ENCODE results near the gene RPS26.
"Not testable (repeated sequence)": the region's sequence is repeated elsewhere in the genome, so short reads cannot be mapped to it uniquely, and the experiment has no call there.

Gene RPS26

GRCh38 chr12:56041552-56042429 is at the start of gene RPS26:
Gene RPS26, plus strand, starts transcription at chr12:56041918. Its CDS starts 249 bp downstream, at chr12:56042167.
- peak; percentile 99 for DNase-seq (ENCODE audit: low spot score)

GRCh38 chr12:55993230-55993853 is 48.4 kb upstream of the RPS26 start:
- no peak for DNase-seq (ENCODE audit: low spot score)

GRCh38 chr12:55995366-55995765 is 46.4 kb upstream of the RPS26 start:
- no peak for DNase-seq (ENCODE audit: low spot score)

- DNase-seq (ENCODE audit: low spot score): peak; percentile 67
Observed at GRCh38 chr12:55996201-55996714, 45.5 kb upstream of the RPS26 start.

- peak; percentile 96 for DNase-seq (ENCODE audit: low spot score)
Observed at GRCh38 chr12:55996715-55997534, 44.8 kb upstream of the RPS26 start, which contains the start of gene SUOX. Gene SUOX, plus strand, starts transcription at chr12:55997276. Its CDS starts 4,946 bp downstream, at chr12:56002222.

- no peak for DNase-seq (ENCODE audit: low spot score)
Observed at GRCh38 chr12:55997535-55997859, 44.2 kb upstream of the RPS26 start.

- DNase-seq (ENCODE audit: low spot score): not testable (repeated sequence)
Observed at GRCh38 chr12:55999522-55999921, 42.2 kb upstream of the RPS26 start.

- DNase-seq (ENCODE audit: low spot score): not testable (repeated sequence)
Observed at GRCh38 chr12:55999999-56000540, 41.6 kb upstream of the RPS26 start.

GRCh38 chr12:56001487-56002100 is 40.1 kb upstream of the RPS26 start:
- no peak for DNase-seq (ENCODE audit: low spot score)

- not testable (repeated sequence) for DNase-seq (ENCODE audit: low spot score)
Observed at GRCh38 chr12:56003376-56003775, 38.3 kb upstream of the RPS26 start.

- no peak for DNase-seq (ENCODE audit: low spot score)
Observed at GRCh38 chr12:56004211-56004610, 37.5 kb upstream of the RPS26 start.

- DNase-seq (ENCODE audit: low spot score): peak; percentile 36
Observed at GRCh38 chr12:56007564-56008559, 33.9 kb upstream of the RPS26 start.

GRCh38 chr12:56010111-56010570 is 31.6 kb upstream of the RPS26 start:
- DNase-seq (ENCODE audit: low spot score): no peak

- no peak for DNase-seq (ENCODE audit: low spot score)
Observed at GRCh38 chr12:56011509-56012090, 30.1 kb upstream of the RPS26 start.

GRCh38 chr12:56013482-56013881 is 28.2 kb upstream of the RPS26 start:
- no peak for DNase-seq (ENCODE audit: low spot score)

GRCh38 chr12:56014205-56014604 is 27.5 kb upstream of the RPS26 start:
- peak; percentile 4 for DNase-seq (ENCODE audit: low spot score)

GRCh38 chr12:56017181-56017580 is 24.5 kb upstream of the RPS26 start:
- no peak for DNase-seq (ENCODE audit: low spot score)

- no peak for DNase-seq (ENCODE audit: low spot score)
Observed at GRCh38 chr12:56018356-56018755, 23.4 kb upstream of the RPS26 start.

GRCh38 chr12:56020423-56021184 is 21.1 kb upstream of the RPS26 start, which contains the start of gene IKZF4:
Gene IKZF4, plus strand, starts transcription at chr12:56021043. Its CDS starts 451 bp downstream, at chr12:56021494.
- no peak for DNase-seq (ENCODE audit: low spot score)

All from SW480 (cell line).